RWPE2 (cell line): ENCODE measurements around the gene UBE2B.

Experiments
- ATAC-seq: fragments of 200-7000 bp; cut with Tn5 transposase; 3 replicates; pipeline ENCODE4 v1.9.1; 2021; ENCODE audit warnings: low read depth
- DNase-seq: peaks from one replicate; pipeline ENCODE4 v3.0.0-alpha.2; 2020; ENCODE audit warnings: low spot score
- H3K27ac ChIP-seq: fragments of 450-650 bp; 2 replicates; pipeline ENCODE4 v1.5.1; 2017; ENCODE audit warnings: mild to moderate bottlenecking; ENCODE audit not compliant: poor library complexity, severe bottlenecking
- H3K27me3 ChIP-seq: fragments of 250-450 bp; sonication (Bioruptor Pico); 2 replicates; pipeline ENCODE4 v1.5.1; 2021; ENCODE audit warnings: mild to moderate bottlenecking, moderate library complexity; ENCODE audit not compliant: insufficient read depth, poor library complexity, severe bottlenecking
- H3K36me3 ChIP-seq: fragments of 250-450 bp; sonication (Bioruptor Pico); 2 replicates; pipeline ENCODE4 v1.5.1; 2020; ENCODE audit warnings: low read depth, mild to moderate bottlenecking, moderate library complexity
- H3K4me1 ChIP-seq: fragments of 250-450 bp; sonication (Bioruptor Pico); 2 replicates; pipeline ENCODE4 v1.5.1; 2021; ENCODE audit warnings: mild to moderate bottlenecking, moderate library complexity; ENCODE audit not compliant: insufficient read depth, poor library complexity, severe bottlenecking
- H3K4me3 ChIP-seq: fragments of 250-450 bp; sonication (Bioruptor Pico); 2 replicates; pipeline ENCODE4 v1.5.1; 2021; ENCODE audit warnings: mild to moderate bottlenecking, moderate library complexity; ENCODE audit not compliant: severe bottlenecking
- H3K9me3 ChIP-seq: fragments of 250-450 bp; sonication (Bioruptor Pico); 2 replicates; pipeline ENCODE4 v1.5.1; 2021; ENCODE audit warnings: mild to moderate bottlenecking, moderate library complexity; ENCODE audit not compliant: severe bottlenecking
- TF ChIP-seq, protein P1 (sequence below): fragments of 450-650 bp; IDR thresholded peaks from one replicate; pipeline ENCODE4 v1.5.1; 2017; ENCODE audit warnings: mild to moderate bottlenecking, moderate library complexity; ENCODE audit not compliant: poor library complexity, severe bottlenecking

UBE2B gene

DNA sequence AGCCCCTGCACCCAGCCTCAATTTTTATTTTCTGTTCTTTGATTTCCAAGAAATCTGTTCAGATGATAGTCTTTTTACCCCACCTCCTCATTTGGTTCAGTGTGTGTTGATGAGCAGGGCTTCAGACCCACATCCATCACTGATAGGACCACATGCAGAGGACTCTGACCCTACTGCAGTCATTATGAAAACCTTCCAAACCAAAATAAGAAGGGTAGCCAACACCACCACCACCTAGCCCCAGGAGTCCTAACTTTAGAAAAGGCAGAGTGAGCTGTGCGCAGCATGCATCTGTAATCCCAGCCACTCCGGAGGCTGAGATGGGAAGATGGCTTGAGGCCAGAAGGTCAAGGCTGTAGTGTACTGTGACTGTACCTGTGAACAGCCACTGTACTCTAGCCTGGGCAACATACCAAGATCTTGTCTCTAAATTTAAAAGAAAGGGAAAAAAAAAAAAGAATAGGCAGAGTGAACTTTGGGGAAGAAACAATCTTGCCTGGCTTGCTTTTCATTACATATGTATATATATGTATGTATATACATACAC lies 27.3 kb downstream of the UBE2B start:
- ATAC-seq: no peak
- H3K4me1 ChIP-seq: peaks cover under 1% of the 10 kb centered on the region
- H3K27ac ChIP-seq: no peak overlapping the region
- DNase-seq: no peak
- H3K9me3 ChIP-seq: no peaks in the 10 kb centered on the region
- TF ChIP-seq, protein P1, sequence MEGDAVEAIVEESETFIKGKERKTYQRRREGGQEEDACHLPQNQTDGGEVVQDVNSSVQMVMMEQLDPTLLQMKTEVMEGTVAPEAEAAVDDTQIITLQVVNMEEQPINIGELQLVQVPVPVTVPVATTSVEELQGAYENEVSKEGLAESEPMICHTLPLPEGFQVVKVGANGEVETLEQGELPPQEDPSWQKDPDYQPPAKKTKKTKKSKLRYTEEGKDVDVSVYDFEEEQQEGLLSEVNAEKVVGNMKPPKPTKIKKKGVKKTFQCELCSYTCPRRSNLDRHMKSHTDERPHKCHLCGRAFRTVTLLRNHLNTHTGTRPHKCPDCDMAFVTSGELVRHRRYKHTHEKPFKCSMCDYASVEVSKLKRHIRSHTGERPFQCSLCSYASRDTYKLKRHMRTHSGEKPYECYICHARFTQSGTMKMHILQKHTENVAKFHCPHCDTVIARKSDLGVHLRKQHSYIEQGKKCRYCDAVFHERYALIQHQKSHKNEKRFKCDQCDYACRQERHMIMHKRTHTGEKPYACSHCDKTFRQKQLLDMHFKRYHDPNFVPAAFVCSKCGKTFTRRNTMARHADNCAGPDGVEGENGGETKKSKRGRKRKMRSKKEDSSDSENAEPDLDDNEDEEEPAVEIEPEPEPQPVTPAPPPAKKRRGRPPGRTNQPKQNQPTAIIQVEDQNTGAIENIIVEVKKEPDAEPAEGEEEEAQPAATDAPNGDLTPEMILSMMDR: no peak
- H3K27me3 ChIP-seq: no peaks in the 10 kb centered on the region
- H3K36me3 ChIP-seq: peaks cover 60% of the 10 kb centered on the region
- no peak overlapping the region for H3K4me3 ChIP-seq

DNA sequence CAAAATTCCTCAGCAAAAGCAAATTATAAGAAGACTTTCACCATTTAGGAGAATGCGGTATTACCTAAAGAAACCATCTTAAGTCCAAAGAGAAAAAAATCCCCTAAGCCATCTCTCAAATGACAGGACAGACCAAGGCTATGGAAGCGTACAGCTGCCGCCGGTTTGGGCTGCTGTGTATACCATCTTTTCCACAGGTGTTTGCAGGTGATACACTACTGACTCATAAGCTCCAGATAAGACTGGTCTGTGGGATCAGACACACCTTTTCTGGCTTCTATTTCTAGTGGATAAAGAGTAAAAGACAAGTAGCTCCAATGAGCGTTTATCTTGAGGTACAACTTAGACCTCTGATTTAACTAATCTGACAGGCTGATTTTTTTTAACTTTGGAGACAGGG lies 32.6 kb downstream of the UBE2B start:
- DNase-seq (no peak), ATAC-seq (peak; percentile 97)
- peak overlapping the region; percentile 22 for H3K27ac ChIP-seq
- H3K4me3 ChIP-seq: no peak overlapping the region
- TF ChIP-seq, protein P1: no peak
- H3K4me1 ChIP-seq: peaks cover 7% of the 10 kb centered on the region
- H3K36me3 ChIP-seq: peaks cover 57% of the 10 kb centered on the region
- no peaks in the 10 kb centered on the region for H3K9me3 ChIP-seq
- H3K27me3 ChIP-seq: no peaks in the 10 kb centered on the region

DNA sequence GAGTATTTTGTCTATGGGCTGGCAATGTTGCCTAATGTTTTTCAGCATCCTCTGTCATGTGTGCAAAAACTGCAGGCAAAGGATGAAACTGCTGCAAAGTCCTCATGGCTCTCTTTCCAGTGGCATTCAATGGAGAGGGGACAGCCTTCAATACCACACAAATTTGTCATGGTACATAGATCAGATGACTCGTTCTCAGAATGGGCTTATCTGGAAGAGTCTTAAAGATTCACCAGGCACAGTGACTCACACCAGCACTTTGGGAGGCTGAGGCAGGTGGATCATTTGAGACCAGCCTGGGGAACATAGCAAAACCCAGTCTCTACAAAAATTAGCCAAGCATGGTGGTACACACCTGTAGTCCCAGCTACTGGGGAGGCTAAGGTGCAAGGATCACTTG lies 35.0 kb downstream of the UBE2B start:
- Histone ChIP-seq H3K27me3 (no peaks in the 10 kb centered on the region), H3K4me3 (no peak overlapping the region), H3K27ac (no peak overlapping the region), H3K9me3 (no peaks in the 10 kb centered on the region), H3K4me1 (peaks cover 25% of the 10 kb centered on the region), H3K36me3 (peaks cover 74% of the 10 kb centered on the region)
- ATAC-seq: no peak
- TF ChIP-seq, protein P1: no peak
- DNase-seq: no peak

DNA sequence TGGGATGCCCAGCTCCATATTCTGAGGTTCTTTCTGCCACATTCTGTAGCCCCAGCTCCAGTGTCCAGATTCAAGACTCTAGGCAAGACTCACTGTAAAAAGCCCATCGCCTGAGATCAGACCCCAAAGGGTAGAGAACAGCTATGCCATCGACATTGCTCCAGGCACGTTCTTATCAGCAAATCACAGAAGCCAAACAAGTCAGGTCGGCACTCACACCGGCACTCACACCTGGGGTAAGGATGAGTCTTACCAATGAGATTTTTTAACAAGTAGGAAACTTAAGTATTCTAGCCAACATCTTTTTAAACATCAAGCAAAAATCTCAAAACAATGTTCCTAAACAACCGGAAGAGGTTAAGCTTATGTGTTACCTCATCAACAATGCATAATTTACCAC lies 38.0 kb downstream of the UBE2B start:
- no peaks in the 10 kb centered on the region for H3K27me3 ChIP-seq

DNA sequence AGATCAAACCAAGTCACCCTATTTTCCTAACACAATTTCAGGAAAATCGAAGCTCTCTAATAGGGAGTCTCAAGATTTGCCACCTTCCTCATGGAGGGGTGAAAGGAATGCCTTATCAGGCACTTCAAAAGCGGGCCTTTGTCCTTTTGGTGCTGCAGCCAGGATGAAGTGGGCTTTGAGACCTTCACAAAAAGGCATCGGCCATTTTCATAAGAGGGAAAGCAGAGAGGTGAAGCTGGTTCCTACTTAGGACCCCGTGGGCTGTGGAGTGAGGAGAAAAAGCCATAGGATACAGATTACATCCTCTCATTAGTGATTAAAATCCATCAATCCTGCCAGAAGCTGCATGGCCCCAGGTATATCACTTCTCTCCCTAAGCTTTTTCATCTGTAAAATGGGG lies 39.5 kb downstream of the UBE2B start:
- Histone ChIP-seq H3K27ac (peak overlapping the region; percentile 77), H3K27me3 (no peaks in the 10 kb centered on the region), H3K9me3 (no peaks in the 10 kb centered on the region), H3K36me3 (peaks cover 44% of the 10 kb centered on the region), H3K4me3 (peak overlapping the region; percentile 67), H3K4me1 (peaks cover 31% of the 10 kb centered on the region)
- TF ChIP-seq, protein P1: no peak
- ATAC-seq: no peak
- no peak for DNase-seq

More for the DNA sequence above, 38.0 kb downstream of the UBE2B start:
- ATAC-seq (no peak), DNase-seq (no peak)
- no peak overlapping the region for H3K4me3 ChIP-seq
- H3K27ac ChIP-seq: peak overlapping the region; percentile 77
- no peaks in the 10 kb centered on the region for H3K9me3 ChIP-seq
- H3K36me3 ChIP-seq: peaks cover 49% of the 10 kb centered on the region
- peaks cover 32% of the 10 kb centered on the region for H3K4me1 ChIP-seq
- TF ChIP-seq, protein P1: no peak
